ENCODE results near the gene PCK1.

The PCK1 gene

GRCh38 chr20:57536771-57537724 lies 23.9 kb upstream of the PCK1 start:
- DNase-seq, result no peak

- DNase-seq, result no peak
These were observed 23.1 kb upstream of the PCK1 start for GRCh38 chr20:57537822-57538221.

- DNase-seq, result no peak
These were observed 21.0 kb upstream of the PCK1 start for GRCh38 chr20:57539889-57540288.

GRCh38 chr20:57540890-57541580 lies 19.9 kb upstream of the PCK1 start:
- no peak for DNase-seq

- DNase-seq, result no peak
These were observed 17.2 kb upstream of the PCK1 start for GRCh38 chr20:57543754-57544153.

GRCh38 chr20:57544838-57545564 lies 15.9 kb upstream of the PCK1 start:
- DNase-seq, result no peak

- no peak for DNase-seq
These were observed 14.8 kb upstream of the PCK1 start for GRCh38 chr20:57545927-57546662.

- no peak for DNase-seq
These were observed 13.8 kb upstream of the PCK1 start for GRCh38 chr20:57546956-57547649.

GRCh38 chr20:57548177-57549058 lies 12.5 kb upstream of the PCK1 start:
- no peak for DNase-seq

GRCh38 chr20:57552471-57552870 lies 8.4 kb upstream of the PCK1 start:
- no peak for DNase-seq

- no peak for DNase-seq
These were observed 7.4 kb upstream of the PCK1 start for GRCh38 chr20:57553376-57554018.

GRCh38 chr20:57555457-57556184 lies 5.3 kb upstream of the PCK1 start:
- DNase-seq, result no peak

GRCh38 chr20:57556980-57557274 lies 4.0 kb upstream of the PCK1 start:
- DNase-seq, result no peak

GRCh38 chr20:57557926-57558613 lies 2.8 kb upstream of the PCK1 start:
- no peak for DNase-seq

GRCh38 chr20:57558614-57559288 lies 2.2 kb upstream of the PCK1 start:
- no peak for DNase-seq

- no peak for DNase-seq
These were observed 1.6 kb upstream of the PCK1 start for GRCh38 chr20:57559289-57559634.

GRCh38 chr20:57559658-57560553 lies 1.0 kb upstream of the PCK1 start:
- DNase-seq, result no peak

Data from NCI-H524 (cell line).